SKM-1 treated with dmso at 0.1 percent for 144 hours (cell line): ENCODE data around the gene KLK15.

Experiments
- DNase-seq: peaks from one replicate; lab custom pipeline; 2025; ENCODE audit not compliant: unreplicated experiment; lab: John Stamatoyannopoulos, UW

KLK15 gene

DNA sequence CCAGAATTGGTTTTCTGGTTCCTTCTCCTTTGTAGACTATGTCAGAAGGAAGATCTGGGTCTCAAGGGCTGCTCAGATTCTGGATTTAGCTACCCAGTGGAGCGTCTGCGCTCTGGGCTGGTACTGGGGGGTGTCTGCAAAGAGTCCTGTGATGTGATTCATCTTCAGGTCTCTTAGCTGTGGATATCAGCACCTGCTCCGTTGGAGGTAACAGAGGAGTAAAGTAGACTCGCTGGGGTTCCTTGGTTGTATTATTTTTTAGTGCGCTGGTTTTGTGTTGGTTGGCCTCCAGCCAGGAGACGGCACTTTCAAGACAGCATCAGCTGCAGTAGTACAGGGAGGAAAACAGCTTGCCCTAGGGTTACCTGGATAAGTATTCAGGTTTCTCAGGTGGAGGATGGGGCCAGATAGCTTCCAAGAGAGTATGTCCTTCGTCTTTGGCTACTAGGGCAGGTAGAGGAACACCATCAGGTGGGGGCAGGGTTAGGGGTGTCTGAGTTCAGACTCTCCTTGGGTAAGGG lies 10.4 kb upstream of the KLK15 start:
- no peak for DNase-seq

DNA sequence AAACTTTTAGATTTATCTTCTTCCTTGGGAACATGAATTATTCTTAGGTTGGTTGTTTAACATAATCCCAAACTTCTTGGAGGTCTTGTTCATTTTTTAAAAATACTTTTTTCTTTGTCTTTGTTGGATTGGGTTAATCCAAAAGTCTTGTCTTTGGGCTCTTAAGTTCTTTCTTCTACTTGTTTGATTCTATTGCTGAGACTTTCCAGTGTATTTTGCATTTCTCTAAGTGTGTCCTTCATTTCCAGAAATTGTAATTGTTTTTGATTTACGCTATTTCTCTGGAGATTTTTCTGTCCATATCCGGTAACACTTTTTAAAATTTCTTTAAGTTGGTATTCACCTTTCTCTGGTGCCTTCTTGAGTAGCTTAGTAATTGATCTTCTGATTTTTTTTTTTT lies 9.8 kb upstream of the KLK15 start:
- no peak for DNase-seq

DNA sequence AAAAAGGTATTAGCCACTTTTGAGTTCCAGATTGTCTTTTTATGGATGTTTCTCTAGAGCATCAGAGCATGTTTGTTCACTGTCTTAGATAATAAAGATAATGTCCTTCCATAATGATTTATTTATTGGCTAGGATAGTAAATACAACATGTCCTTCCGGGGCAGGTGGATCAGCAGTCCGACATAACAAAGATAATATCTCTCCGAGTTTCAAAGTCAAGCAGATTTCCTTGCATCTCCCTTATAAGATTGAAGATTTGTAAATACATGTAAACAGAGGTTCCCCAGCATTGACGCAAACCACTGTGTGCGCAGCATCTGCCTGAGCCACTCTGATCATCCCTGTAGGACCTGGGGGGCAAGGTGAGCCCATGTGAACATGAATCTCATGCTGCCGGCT lies 8.8 kb upstream of the KLK15 start:
- no peak for DNase-seq

DNA sequence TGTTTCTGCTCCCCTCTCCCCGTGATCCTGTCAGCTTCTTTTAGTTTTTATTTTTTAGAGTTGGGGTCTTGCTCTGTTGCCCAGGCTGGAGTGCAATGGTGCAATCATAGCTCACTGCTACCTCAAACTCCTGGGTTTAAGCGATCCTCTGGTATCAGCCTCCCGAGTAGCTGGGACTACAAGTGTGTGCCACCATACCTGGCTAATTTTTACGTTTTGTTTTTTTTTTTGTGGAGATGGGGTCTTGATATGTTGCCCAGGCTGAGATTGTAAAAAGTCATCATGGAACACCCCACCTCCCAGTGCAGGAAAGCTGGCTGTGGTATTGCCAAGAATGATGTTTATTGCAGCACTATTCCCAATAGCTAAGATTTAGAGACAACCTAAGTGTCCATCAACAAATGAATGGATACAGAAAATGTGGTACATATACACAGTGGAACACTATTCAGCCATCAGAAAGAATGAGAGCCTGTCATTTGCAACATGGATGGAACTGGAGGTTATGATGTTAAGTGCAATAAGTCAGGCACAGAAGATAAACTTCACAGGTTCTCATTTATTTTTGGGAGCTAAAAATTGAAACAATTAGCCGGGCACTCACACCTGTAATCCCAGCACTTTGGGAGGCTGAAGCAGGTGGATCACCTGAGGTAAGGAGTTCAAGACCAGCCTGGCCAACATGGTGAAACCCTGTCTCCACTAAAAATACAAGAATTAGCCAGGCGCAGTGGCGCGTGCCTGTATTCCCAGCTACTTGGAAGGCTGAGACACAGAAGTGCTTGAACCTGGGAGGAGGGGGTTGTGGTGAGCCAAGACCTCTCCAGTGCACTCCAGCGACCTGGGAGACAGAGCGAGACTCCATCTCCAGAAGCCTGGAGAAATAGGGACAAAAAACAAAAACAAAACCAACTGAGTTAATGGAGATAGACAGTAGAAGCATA lies 6.6 kb upstream of the KLK15 start:
- DNase-seq: no peak

DNA sequence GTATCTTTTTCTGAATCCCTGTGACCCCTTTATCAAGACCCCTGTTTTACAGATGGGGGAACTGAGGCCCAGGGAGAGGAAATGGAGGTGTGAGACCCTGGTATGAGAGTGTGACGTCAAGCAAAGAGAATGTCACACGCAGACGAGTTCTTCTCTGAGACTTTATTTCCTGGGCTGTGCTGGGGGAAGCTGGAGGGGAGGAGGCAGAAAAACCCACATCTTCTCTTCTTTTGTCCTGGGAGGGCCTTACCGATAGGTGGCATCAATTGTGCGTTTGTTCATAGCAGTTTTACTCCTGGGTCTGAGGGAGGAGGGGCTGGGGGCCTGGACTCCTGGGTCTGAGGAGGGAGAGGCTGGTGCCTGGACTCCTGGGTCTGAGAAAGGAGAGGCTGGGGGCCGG lies 4.9 kb upstream of the KLK15 start:
- peak; percentile 0 for DNase-seq

DNA sequence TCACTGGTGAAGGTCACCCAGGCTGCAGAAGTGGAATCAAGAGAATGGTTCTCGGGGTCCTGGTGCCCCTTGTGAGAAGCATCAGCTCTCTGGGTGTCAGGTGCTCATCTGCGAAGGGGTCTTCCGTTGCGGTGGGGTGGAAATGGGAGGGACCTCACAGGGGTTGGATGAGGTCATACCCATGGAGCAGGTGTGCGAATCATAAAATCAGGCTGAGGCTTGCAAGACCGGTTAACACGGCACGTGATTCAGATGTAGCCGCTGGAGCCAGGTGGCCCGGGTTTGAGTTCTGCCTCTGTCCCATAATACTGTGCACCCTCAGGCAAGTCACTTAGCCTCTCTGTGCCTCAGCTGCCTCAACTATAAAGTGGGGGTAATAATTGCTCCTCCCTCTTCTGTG lies 3.9 kb upstream of the KLK15 start:
- DNase-seq: no peak

DNA sequence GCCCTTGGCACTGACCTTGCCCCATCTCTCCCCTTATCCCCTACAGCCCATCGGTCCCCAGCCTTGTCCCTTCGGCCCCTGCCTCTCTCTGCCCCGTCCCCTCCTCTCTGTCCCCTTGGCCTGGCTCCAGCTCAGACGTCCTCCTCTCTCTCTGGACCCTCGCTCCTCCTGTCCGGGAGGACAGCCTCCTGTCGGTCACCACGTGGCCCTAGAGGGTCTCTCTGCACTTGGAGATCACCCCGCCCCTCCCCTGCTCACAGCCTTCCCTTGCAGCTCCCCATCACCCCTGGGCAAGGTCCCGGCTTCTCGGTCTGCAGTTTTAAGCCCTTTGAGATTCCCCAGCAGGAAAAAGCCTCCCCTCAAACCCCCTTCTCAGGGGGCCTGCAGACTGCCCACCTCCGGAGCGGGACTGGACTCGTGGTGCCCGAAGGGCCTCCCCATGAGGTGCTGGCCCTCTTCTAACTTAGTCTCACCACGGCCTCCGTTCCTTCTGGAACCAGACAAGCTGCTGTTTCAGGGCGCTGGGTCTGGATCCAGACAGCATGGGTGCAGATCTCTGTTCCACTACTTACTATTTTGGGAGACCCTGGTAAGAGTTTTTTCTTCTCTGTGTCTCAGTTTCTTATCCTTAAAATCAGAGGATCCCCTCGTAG lies 3.3 kb upstream of the KLK15 start:
- no peak for DNase-seq

DNA sequence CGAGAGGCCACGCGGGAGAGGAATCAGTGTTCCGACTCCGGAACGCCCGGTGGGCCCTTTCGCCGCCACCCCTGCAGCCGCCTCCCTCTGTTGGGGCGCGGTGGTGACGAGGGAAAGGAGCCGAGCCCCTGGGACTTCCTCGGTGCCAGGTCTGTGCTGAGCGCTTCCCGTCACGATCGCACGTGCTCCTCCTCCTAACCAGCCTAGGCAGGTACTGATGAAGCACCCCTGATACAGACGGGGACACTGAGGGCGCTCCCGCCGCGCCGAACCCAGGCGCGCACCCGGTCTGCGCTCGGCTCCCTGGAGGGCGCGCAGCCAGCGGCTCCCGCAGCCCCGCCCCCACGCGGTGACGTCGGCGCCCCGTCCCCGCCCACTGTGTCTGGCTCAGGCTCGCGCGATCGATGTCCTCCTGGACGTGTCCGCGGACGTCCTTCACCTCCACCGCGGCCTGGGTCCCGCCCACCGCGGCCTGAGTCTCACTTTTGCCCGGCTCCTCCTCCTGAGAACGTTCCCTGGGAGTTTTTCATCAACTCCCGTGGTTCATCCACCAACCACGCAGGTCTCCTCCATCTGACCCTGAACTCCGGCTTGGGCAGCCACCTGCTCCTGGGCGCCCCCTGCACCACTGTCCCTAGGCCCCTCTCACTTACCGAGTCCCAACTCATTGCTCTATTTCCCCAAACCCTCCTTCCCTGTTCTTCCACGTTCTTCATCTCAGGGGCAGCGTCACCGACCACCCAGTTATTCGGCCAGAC lies 2.6 kb upstream of the KLK15 start:
- peak; percentile 11 for DNase-seq

DNA sequence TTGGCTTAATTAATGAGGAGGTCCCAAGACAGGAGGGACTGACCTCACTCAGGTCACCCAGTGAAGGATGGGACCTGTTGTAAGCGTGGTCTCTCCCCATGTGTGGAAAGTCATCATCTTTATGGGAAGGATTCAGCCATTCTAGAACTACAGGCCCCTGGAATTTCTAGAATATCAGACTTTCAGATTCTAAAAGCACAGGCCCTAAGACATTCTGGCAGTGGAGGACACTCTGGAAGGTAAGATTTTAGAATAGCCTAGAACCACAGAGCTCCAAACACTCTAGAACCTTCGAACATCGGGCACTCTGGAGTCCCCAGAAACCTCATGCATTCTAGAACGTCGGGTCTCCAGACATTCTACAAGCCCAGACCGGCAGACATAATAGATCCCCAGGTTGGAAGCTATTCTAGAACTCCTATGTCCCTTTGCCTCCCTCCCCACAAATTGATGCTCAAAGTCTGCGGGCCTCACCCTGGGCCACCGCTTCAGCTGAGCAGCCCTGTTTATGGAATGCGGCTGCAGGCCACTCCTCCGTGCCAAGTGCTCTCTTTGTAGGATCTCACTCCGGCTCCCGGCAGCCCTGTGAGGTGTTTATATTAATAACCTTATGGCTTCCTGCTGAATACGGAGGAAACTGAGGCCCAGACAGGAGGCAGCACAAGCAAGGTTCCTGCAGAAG lies 1.9 kb upstream of the KLK15 start:
- DNase-seq: no peak

DNA sequence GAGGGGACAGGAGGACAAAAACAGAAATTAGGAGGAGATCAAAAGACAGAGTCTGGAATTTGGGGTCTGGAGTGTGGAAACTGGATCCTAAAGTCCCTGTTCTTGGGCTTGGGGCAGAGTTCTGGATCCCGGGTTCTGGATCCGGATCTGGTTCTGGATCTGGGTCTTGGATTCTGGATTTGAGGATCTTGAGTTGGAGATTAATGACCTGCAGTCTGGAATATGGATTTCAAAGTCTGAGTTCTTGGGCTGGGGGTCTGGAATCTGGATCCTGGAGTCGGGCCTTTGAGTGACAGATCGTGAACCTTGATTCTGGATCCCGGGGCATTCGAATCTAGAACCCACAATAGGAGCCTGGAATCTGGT lies 411 bp upstream of the KLK15 start:
- DNase-seq: no peak

DNA sequence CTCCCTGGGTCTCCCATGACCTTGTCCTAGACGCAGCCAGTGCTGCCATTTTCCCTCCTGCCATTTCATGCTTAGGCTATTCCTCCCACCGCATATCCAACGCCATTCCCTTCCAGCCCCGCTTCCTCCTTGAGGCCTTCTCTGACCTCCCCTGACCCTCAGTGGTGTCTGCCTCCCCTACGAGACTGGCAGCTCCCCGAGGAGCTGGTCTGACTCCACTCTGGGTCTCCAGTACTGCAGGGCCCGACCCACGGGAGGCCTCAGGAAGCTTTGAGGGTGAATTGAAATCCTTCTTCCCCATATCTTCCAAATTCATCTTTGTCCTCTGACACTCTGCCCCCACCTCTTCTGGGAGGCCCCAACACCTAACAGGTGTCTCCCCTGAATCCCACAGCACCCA lies 708 bp downstream of the KLK15 start:
- no peak for DNase-seq

DNA sequence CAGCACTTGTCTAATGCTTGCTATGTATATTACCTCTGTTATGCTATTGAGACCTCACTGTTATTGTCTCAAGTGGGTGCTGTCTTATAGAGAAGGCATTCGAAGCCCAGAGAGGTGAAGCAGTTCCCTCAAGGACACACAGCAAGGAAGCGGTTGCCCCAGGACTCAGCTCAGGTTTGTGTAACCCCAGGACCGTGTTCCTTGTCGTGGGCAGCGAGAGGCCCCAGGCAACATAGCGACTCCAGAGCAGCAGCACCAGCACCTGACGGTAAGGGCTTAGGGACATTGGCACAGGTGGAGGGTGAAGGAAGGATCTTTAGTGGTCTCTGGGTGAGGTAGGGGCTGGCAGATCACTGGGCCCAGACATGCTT lies 2.4 kb downstream of the KLK15 start:
- no peak for DNase-seq

DNA sequence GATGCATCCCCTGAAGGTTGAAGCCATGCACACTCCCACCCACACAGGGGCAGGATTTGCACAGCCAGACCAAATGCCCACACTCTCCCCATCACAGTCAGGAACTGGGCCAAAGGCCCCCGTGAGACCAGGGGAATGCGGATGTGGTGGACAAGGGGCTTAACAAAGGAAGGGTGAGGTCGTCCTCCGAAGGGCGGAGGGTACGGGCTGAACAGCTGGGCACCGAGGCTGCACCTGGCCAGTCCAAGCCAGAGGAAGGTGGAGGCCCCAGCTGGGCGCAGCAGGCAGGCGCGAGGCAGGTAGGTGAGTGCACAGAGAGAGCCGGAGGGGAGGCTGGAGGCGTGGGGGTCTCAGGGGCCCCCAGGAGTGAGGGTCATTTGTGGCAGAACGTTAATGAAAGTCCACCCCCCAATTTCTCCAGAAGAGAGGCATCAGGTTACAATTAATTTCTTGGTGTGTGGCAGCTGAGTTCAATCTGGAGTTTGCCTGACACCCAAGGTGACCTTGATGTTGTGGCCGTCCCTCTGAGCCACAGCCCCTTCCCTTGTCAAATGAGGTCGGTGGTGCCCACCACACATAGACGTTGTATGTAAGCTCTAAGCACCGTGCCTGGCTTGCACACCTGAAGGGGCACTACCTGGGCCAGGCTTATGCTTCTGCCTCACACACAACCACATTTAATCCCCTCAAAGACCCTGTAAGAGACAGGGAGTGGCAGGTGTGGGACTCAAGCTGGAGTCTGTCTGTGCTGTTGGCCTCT lies 2.9 kb downstream of the KLK15 start:
- no peak for DNase-seq

DNA sequence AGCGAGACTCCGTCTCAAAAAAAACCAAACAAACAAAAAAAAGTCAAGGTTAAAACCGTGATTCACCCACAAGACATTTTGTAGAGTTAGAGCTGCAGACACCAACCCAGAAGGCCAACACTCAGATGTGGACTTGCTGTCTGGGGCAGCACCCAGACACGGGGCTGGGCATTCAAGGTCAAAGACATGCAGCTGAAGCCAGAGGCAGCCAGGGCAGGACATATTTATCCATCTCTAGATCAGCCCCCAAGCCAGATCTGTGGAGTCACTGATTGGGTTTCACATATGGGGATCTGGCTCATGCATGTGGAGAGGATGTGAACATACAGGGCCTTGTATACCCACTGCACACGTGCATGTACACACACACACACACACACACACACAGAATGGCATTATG lies 3.6 kb downstream of the KLK15 start:
- no peak for DNase-seq

DNA sequence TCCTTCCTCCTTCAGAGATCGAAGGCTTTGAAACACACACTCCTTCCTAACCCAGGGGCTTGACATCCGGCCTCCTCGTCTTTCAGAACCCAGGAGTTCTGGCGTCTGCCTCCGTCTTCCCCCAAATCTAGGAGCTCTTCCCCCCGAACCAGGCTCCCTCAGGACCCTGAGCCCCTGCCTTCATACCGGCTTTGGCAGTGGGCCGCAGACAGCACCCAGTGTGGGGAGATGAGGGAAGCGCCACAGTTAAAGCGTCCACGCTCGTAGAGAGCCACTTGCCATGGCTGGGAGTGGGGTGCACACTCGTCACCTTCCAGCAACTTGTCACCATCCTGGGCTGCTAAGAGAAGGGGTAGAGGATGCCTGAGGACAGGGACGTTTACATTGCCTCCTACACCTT lies 5.9 kb downstream of the KLK15 start:
- DNase-seq: no peak

DNA sequence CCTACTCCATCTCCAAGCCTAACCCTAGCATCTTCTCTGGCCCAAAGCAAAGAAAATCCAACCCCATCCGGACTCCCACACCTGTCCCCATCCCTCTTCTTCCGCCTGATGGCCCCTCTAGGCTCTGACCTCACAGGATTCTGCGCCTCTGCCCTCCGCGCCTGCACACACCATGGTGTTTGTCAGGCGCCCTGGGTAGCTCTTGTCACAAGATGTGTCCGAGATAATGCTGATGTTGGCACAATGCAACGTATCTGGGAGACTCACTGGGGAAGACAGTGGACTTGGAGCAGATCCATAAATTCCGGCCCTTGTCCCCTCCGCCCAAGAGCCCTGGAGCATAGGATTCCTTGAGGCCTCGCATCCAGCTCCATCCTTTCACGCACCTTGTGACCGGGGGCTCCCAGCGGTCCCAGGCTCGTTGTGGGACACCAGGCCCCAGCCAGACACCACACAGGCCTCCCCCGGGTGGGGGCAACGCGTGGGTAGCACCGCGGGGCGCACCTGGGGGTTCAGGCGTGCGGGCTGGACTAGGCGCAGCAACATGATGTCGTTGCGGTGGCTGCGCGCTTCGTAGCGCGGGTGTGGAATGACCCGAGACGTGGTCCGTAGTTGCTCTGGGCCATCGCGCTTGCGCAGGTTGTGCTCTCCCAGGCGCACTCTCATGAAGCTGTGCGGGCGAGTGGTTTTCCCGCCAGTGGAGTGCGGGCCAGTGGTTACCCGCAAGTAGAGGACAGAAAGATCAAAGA lies 6.7 kb downstream of the KLK15 start:
- no peak for DNase-seq

DNA sequence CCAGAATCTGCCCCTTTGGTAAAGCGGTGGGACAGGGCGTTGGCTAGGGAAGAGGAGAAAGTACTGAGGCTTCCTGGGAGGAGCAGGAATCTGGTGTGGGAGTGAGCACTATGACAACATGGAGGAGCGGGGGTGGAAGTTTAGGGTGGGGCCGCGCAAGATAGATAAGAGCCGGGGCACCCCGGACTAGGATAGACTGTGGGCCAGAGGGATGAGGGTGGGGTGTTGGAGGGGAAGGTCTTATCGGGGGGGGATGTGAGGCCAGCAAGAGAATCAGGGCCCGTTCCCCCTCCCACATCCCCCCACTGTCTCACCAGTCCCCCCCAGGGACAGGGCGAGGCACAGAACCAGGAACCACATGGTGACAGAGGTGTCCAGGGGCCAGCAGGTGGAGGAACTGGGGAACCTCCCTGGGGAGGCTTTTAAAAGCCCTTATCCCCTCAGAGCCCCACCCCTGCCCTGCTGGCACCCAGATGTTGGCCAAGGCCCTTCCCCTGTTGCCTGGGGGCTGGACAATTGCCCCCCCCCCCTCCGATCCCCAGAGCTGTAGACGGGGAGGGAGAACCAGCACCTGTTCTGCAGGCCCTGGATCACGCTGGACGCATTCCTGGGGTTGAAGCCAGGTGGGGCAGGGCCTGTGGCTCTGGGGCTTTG lies 9.9 kb downstream of the KLK15 start, which contains the start of gene KLK1:
KLK1 (minus strand) TSS at position 399 of the 654 bp plus-strand sequence; CDS start at position 360, 39 bp downstream.
- DNase-seq: no peak

DNA sequence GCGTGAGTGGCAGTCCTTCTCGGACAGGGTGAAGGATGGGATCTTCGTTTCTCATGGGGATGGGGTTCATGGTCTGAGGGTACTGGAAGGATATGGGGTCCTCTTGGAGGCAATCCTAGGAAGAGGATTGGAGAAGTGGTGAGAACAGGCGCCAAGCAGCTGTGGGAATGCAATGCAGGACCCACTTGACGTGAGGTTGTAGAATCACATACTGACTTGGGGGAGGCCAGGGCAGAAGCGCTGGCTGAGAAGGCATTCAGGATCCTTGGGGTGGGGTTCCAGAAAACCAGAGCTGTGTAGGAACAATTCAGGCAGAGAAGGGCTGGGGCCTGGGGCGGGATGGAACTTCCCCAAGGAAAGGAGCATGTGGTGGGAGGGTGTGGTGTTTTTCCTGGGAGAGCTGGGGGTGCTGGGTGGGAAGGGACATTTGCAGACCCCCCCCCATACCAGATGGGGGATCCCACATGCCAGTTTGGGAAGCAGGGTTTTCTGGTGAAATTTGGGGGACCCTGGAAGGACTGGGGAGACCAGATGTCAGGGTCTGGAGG lies 10.6 kb downstream of the KLK15 start:
- no peak for DNase-seq

DNA sequence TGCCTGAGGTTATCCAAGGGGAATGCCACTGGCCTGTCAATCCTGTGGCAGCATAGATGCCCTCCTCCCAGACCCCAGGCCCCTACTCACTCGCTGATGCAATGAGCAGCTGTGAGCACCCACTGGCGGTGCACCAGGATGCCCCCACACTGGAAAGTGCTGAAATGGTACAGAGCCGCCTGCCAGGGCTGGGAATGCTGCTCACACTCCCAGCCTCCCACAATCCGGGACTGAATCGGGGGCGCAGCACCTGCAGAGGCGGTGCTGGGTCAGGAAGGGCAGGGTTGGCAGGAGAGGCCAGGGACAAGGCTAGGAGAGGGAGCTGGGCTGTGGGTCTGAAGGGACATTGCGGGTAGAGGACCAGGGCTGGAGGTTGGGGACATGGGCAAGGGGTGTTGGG lies 11.8 kb downstream of the KLK15 start:
- no peak for DNase-seq
